ENCODE data around the gene CD180. TPM values are rescaled to one million over a fixed set of nuclear protein-coding genes. Genes with fewer than 3 reads are reported as not detected.

CD180 gene
- total and polyA plus RNA-seq, 9 of the 15 experiments (the other 6 are each of a cell fraction or from before 2014, with no cell fraction given), result 0.01 to 0.07 TPM; not detected in 7

DNA sequence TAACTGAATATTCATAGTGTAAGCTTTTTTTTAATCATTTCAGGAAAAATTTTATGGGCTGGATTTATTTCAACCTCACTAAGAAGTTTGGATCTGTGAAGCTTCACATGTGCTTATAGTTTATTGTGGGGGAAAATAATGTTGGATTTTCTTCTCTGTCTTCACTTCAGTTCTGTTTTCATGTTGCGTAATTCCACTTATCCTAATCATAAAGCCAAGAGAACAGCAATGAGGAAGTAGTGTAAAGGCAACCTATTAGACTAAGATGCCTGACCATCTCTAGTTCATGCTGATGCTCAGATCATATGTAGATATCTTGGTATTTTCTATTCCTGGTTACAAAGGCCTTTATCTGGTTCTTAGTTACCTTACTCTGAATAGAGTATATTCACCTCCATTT, 50.0 kb downstream of the CD180 start:
- 100% methylated on average over 1 of the region's 1 CpG for WGBS (ENCODE audit: insufficient coverage, low coverage, missing lambda C conversion rate)
- Histone ChIP-seq H3K4me3 (no peak overlapping the region), H3K4me1 (replicated peaks in 1 of 2; ENCODE audit: control insufficient read depth in 2 of 2, insufficient read depth in 2 of 2, low read length in 2 of 2) (peaks cover 0 to 6% of the 10 kb centered on the region in 2 experiments; a peak in 2 of 5 replicates), H3K79me2 (ENCODE audit: control insufficient read depth, insufficient read depth, low read length) (no peaks in the 10 kb centered on the region), H3K27me3 (ENCODE audit: control insufficient read depth in 2 of 2, insufficient read depth in 2 of 2, low read length in 2 of 2) (no peaks in the 10 kb centered on the region), H3K9me1 (ENCODE audit: control insufficient read depth, insufficient read depth, low read length) (no peaks in the 10 kb centered on the region), H3K9ac (ENCODE audit: insufficient read depth in 1 of 2, low read depth in 2 of 2, low read length in 2 of 2) (no peak overlapping the region), H2AFZ (ENCODE audit: low read depth, low read length) (no peak overlapping the region), H4K20me1 (replicated peaks; ENCODE audit: control insufficient read depth, insufficient read depth, low read length) (no peaks in the 10 kb centered on the region), H3K27ac (ENCODE audit: extremely low read depth, low read depth, low read length) (no peak overlapping the region), H3K36me3 (ENCODE audit: control insufficient read depth, insufficient read depth, low read length) (peaks cover 31% of the 10 kb centered on the region; the same call in 2 of the 3 replicates), H3K9me3 (replicated peaks; ENCODE audit: control insufficient read depth, insufficient read depth, low read depth, low read length) (no peaks in the 10 kb centered on the region), H3K4me2 (ENCODE audit: insufficient read depth, low read length) (no peak overlapping the region)
- ATAC-seq (no peak), FAIRE-seq (no peak), DNase-seq (ENCODE audit: extremely low read depth in 1 of 4, low spot score in 3 of 4) (no peak)
- BruUV-seq (replicated peaks), result no TSS peak
- in situ Hi-C loops (cut with MboI) (loop anchor here (10.0 kb wide), 1 partner anchor 152 kb away; no protein-coding TSS in a partner anchor), intact Hi-C loops (cut with micrococcal nuclease) (no loop called here)
- CTCF ChIA-PET (ENCODE audit: low intra/inter-chr PET ratio), result no interaction called here
- TF ChIP-seq CEBPG (CRISPR knock-in tag; IDR thresholded peaks at IDR 0.05) (no peak), CEBPG (tag; conservative IDR thresholded peaks at IDR 0.05 in 1 of 2, IDR thresholded peaks at IDR 0.05 in 1 of 2) (peak; percentile 77 to 88), NFIC (IDR thresholded peaks at IDR 0.05) (no peak), CEBPB (tag; IDR thresholded peaks at IDR 0.05) (peak; percentile 95)
- POLR2A ChIA-PET, result interaction anchor here (0.6 to 0.8 kb wide), 3 partner anchors 28 to 805 kb away, joined by 3 to 4 read pairs (median 3); no protein-coding TSS in a partner anchor

DNA sequence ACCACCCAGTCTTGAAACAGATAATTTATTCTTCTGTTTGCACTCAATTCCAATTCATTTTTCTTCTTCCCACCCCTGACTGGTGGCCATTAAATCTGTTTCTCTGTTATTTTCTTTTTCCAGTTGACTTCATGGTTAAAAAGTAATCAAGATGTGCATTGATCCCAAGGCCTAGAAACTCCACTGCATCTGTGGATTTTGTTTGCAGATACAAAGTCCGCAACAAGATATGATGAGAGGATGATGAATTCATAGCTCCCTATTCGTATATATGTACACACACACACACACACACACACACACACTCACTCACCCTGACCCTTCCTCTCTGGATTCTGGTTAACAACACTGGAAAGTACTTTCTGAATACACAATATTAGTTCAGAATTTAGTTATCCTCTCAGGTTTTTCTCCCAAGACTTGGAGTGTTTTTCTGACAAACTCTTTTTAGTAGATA, 52.4 kb downstream of the CD180 start:
- Histone ChIP-seq H2AFZ (ENCODE audit: low read depth, low read length) (no peak overlapping the region), H3K4me3 (no peak overlapping the region), H3K36me3 (ENCODE audit: control insufficient read depth, insufficient read depth, low read length) (peaks cover 31% of the 10 kb centered on the region; the same call in 2 of the 3 replicates), H3K4me1 (replicated peaks in 1 of 2; ENCODE audit: control insufficient read depth in 2 of 2, insufficient read depth in 2 of 2, low read length in 2 of 2) (peaks cover 0 to 6% of the 10 kb centered on the region in 2 experiments; a peak in 2 of 5 replicates), H3K9me1 (ENCODE audit: control insufficient read depth, insufficient read depth, low read length) (no peaks in the 10 kb centered on the region), H4K20me1 (replicated peaks; ENCODE audit: control insufficient read depth, insufficient read depth, low read length) (no peaks in the 10 kb centered on the region), H3K9me3 (replicated peaks; ENCODE audit: control insufficient read depth, insufficient read depth, low read depth, low read length) (no peaks in the 10 kb centered on the region), H3K27me3 (ENCODE audit: control insufficient read depth in 2 of 2, insufficient read depth in 2 of 2, low read length in 2 of 2) (no peaks in the 10 kb centered on the region), H3K4me2 (ENCODE audit: insufficient read depth, low read length) (no peak overlapping the region), H3K27ac (ENCODE audit: extremely low read depth, low read depth, low read length) (no peak overlapping the region), H3K9ac (ENCODE audit: insufficient read depth in 1 of 2, low read depth in 2 of 2, low read length in 2 of 2) (no peak overlapping the region), H3K79me2 (ENCODE audit: control insufficient read depth, insufficient read depth, low read length) (no peaks in the 10 kb centered on the region)
- no peak for ATAC-seq
- BruUV-seq (replicated peaks), result no TSS peak
- POLR2A ChIA-PET, result no interaction called here
- WGBS (ENCODE audit: insufficient coverage, low coverage, missing lambda C conversion rate), result 71% methylated on average over 2 of the region's 2 CpGs
- CTCF ChIA-PET (ENCODE audit: low intra/inter-chr PET ratio), result interaction anchor here (1.2 kb wide), 1 partner anchor 220 kb away, joined by 3 read pairs; no protein-coding TSS in a partner anchor
- no peak for FAIRE-seq
- DNase-seq (ENCODE audit: extremely low read depth in 1 of 4, low spot score in 3 of 4), result no peak
- intact Hi-C loops (cut with micrococcal nuclease), result no loop called here
- in situ Hi-C loops (cut with MboI), result loop anchor here (10.0 kb wide), 1 partner anchor 149 kb away; no protein-coding TSS in a partner anchor
- no peak for TF ChIP-seq IRF2 (CRISPR knock-in tag; IDR thresholded peaks at IDR 0.05)
- TF ChIP-seq ZNF436 (CRISPR knock-in tag; IDR thresholded peaks at IDR 0.05), result no peak
- no peak for TF ChIP-seq NCOA1 (IDR thresholded peaks at IDR 0.05; ENCODE audit: low read depth)
- TF ChIP-seq MAFF (IDR thresholded peaks at IDR 0.05; ENCODE audit: low read length), result no peak
- no peak for TF ChIP-seq BMI1 (IDR thresholded peaks at IDR 0.05; ENCODE audit: low read length)
- no peak for TF ChIP-seq ARID1B (IDR thresholded peaks at IDR 0.05)
- no peak for TF ChIP-seq EZH2 (IDR thresholded peaks at IDR 0.05; ENCODE audit: borderline replicate concordance, low read depth, low read length)
- no peak for TF ChIP-seq MEIS2 (IDR thresholded peaks at IDR 0.05; ENCODE audit: partially characterized antibody)
- TF ChIP-seq ZNF274 (IDR thresholded peaks at IDR 0.05; ENCODE audit: borderline replicate concordance, low read depth, low read length), result no peak
- TF ChIP-seq, protein P1, sequence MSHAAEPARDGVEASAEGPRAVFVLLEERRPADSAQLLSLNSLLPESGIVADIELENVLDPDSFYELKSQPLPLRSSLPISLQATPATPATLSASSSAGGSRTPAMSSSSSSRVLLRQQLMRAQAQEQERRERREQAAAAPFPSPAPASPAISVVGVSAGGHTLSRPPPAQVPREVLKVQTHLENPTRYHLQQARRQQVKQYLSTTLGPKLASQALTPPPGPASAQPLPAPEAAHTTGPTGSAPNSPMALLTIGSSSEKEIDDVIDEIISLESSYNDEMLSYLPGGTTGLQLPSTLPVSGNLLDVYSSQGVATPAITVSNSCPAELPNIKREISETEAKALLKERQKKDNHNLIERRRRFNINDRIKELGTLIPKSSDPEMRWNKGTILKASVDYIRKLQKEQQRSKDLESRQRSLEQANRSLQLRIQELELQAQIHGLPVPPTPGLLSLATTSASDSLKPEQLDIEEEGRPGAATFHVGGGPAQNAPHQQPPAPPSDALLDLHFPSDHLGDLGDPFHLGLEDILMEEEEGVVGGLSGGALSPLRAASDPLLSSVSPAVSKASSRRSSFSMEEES (CRISPR knock-in tag; IDR thresholded peaks at IDR 0.05), result no peak
- no peak for TF ChIP-seq SMAD1 (IDR thresholded peaks at IDR 0.05; ENCODE audit: low read depth, low read length, partially characterized antibody)

Measured in K562 (cell line).